Fibroblast of the conjunctiva (primary cell): ENCODE results near the gene GAS2L1.

ENCODE experiments used
- DNase-seq: peaks from one replicate; pipeline ENCODE4 v3.0.0-alpha.2; 2010; ENCODE audit warnings: low read depth

GAS2L1 gene

DNA sequence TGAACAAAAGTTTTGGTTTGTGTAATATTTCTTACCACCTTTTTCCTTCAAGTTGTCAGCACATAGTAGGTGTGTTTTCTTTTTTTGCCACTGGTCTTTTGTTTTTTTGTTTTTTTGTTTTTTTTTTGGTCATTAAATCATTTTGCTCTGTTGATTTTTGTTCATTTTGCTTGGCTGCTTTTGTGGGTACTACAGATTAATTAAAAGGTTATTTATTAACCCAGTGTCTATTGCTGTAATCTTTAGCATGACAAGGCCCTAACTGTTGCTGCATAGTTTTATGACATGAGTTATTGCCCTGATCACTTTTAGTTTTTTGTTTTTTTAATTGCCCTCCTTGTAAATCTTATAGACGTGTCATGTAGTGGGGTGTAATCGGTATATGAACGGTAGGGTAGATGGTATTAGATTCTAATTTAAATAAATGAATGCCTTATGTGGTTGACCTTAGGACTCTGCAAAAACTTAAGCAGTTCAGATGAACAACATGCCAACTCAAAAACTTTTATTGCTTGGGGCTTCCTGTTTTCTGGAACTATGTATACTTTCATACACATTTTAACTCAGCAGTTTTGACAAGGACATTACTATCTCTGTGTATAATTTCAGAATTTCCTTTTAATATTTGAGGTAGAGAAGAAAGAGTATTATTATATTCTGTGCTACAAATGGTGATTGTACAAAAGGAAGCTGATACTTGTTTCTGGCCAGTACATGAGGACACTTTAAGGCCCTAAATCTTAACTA is 30.5 kb upstream of the GAS2L1 start:
- no peak for DNase-seq

DNA sequence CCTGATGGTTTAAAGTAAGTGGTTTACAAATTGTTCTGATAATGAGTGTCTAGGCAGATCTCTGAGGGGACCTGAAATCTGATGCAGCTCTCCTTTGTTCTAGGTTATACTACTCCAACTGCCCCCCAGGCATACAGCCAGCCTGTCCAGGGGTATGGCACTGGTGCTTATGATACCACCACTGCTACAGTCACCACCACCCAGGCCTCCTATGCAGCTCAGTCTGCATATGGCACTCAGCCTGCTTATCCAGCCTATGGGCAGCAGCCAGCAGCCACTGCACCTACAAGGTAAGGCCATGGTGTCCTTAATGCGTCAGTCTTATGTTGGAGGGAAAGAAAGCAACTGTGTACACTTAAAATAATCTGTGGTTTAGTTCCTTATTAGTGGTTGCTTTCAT is 28.5 kb upstream of the GAS2L1 start:
- no peak for DNase-seq

DNA sequence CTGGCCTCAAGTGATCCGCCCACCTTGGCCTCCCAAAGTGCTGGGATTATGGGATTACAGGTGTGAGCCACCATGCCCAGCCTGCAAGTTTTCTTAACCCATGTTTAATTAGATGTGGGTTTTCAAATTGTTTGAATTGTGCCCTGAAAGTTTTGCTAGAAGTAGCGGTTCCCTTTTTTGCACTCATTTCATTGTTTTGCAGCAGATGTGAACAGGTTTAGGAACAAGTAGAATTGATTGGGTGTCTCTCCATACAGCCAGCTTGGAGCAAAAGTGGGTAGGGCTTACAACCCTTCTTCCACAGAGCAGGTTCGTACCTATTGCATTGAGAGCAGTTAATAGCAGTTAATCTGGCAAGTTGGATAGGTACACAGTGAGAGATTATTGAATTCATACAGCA is 22.3 kb upstream of the GAS2L1 start:
- DNase-seq, result no peak

DNA sequence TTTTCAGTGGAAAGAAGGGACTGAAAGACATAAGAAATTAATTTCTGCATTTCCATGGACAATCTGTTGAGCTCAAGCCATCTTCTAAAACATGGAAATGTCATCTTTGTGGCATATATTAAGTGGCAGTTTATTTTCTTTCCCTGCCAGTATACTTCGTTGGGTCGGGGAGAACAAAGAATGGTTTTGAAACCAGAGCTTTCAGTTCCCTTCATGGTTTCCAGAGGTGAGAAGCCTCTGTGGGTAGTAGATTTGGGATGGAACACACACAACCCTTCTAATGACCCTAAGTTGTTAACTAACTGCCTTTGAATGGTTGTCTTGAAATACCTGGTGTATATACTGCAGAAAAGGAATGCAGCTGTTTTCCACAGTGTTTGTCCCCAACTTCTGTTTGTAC is 17.6 kb upstream of the GAS2L1 start:
- DNase-seq, result no peak

DNA sequence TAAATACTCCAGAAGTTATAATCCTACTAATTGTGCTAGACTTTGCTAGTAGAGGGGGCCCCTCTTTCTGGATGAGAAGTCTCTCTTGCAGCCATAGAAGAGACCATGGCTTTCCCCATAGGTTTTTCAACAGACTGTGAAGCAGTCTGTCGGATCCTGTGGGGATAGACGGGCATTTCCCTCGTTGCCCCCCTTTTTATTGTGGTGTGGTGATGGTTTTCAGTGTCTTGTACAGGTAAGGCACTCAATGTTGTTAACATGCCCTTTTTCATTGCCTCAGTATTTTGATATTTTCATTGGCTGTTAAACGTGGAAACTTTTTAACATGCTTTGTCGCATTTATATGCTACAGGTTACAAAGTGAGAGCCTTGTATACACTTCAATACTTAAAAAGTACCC is 16.4 kb upstream of the GAS2L1 start:
- no peak for DNase-seq

DNA sequence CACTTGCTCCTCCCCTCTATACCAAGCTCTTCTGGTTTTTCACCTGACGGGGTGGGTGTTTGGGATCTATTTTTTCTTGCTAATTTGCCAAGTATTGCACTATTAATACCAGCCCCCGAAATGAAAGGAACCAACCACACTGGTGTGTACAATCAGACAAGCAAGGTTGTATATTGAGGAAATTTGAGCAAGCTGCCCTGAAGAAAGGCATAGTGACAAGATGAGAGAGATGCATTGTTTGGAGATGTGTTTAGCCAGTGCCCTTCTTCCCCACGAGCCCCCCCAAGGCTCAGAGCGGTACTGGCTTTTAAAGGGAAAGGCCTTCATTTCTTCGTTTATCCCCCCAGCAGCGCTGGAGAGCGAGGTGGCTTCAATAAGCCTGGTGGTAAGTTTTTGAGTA is 15.2 kb upstream of the GAS2L1 start:
- no peak for DNase-seq

DNA sequence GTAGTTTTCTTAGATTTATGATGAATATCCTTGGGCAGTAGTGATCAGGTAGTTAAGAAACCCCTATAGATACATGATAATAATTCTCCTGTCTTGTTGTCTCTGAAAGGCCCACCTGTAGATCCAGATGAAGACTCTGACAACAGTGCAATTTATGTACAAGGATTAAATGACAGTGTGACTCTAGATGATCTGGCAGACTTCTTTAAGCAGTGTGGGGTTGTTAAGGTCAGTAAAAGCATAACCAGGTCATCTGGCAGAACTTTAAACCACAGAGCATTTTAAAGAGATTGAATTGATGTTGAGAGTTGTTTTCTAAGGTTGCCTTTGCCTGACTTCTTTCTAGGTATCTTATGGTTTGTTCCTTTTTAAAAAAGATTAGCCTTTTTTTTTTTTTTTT is 14.1 kb upstream of the GAS2L1 start:
- no peak for DNase-seq

DNA sequence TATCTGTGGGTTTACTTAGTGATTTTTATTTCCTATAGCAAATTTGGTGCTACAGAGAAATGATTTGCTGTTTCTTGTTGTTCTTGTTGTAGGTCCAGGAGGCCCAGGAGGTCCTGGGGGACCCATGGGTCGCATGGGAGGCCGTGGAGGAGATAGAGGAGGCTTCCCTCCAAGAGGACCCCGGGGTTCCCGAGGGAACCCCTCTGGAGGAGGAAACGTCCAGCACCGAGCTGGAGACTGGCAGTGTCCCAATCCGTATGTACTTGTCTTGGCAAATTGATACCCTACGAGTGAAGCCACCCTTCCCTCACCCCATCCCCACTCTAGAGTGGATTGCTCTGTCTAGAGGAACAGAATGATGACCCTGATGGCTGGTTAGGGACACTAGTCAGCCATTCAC is 7.8 kb upstream of the GAS2L1 start:
- no peak for DNase-seq

DNA sequence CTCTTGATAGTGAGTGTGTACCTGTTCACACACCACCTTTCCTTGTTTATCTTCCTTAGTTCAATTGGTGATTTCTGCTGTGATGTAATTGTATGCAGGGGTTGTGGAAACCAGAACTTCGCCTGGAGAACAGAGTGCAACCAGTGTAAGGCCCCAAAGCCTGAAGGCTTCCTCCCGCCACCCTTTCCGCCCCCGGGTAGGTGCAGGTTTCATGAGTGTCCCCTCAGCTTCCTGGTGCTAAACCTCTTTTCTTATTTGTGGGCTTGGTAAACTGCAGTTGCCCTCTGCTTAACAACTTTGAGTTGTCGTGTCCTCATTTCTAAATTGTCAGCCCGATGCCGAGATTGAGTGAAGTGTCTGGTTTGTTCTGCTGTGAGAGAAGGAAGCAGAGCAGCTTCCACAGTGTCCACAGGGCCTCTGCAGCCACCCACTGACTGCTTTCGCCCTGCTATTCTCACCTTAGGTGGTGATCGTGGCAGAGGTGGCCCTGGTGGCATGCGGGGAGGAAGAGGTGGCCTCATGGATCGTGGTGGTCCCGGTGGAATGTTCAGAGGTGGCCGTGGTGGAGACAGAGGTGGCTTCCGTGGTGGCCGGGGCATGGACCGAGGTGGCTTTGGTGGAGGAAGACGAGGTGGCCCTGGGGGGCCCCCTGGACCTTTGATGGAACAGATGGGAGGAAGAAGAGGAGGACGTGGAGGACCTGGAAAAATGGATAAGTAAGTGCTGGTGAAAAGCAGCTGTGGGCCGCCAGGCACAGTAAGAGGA is 7.1 kb upstream of the GAS2L1 start:
- DNase-seq, result no peak

DNA sequence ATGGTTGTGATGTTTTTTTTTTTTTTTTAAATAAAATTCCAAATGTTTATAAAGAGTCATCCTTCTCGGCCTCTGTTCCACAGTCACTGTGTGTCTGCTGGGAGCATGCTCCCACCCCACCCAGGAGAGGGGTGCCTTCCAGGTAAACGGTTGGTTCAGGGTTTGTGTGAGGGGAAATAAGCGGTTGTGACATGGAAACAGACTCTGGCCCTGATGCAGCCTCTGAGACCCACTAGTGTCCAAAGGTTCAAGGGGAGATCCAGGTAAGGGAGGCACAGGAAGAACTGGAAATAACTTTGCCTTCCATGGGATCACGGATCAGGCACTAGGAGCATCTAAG is 6.0 kb upstream of the GAS2L1 start:
- no peak for DNase-seq

DNA sequence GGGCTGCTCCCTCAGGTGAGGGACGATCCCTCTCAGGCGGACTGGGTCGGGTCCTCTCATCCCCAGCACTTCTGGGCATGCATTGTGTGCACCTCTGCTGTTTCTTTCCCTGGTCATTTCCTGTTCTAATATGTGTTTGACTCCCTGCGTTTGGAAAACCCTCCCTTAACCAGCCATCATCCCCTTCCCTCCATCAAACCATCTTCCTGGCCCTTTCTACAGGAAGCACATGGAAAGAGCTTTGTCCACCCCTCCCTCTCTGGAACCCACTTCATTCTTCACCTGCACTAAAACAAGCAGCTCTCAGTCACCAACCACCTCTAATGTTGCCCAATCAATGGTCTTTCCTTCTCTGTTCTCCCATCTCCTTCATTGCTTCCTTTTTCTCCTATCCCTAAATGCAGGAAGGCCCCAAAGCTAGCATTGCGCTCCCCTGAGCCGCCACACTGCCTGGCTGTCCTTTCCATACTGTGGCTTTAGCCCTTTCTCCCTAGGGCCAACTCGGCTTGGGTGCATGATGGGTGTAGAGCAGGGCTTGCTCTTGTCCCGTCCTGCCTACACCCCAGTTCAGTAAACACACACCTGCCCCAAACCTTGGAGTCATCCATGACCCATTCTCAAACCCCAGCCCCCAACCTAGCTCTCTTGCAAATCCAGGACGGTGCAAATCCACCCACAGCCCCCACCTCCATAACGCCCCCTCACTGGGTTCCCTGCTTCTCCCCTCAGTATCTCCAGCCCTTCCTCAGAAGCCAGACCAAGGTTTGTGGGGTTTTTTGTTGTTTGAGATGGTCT is 5.4 kb upstream of the GAS2L1 start:
- DNase-seq, result no peak

DNA sequence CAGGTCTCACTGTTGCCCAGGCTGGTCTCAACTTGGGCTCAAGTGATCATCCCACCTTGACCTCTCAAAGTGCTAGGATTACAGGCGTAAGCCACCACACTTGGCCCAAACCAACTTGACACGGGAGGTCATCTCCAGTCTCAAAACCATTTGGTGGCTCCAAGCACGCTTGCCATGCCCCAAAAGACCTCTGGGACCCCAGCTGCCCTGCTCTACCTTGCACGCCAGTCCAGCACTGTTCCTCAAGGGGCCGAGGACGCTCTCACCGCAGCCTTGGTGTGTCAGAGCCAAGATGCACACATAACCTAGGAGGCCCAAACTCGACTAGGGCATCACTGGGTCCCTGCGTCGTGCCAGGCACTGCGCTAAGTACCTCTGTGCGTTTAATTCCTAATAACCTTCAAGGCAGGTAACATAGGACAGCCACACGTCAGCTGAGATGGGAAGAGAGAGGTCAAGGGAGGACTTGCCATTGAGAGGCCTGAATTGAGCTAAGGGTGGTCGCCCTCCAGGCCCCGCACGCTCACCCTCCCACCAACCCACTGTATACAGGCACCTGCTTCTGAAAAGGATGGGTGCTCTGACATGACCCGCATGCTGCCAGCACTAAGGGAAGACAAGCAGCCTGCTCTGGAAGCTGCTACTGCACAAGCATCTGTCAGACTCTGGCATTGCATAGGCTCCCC is 4.6 kb upstream of the GAS2L1 start:
- DNase-seq, result no peak

DNA sequence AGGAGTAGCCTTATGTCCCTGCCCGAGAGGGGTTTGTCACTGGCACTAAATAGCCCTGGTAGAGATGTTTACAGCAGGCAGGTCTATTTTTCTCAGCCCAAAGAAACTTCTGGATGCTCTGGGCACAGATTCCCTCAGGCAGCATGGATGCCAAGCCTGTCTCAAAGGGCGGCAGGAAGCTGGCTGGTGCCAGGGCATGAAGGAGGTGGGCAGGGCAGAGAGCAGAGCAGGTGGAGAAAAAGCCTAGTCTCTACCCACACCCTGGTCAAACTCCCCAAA is 4.1 kb upstream of the GAS2L1 start:
- DNase-seq, result no peak

DNA sequence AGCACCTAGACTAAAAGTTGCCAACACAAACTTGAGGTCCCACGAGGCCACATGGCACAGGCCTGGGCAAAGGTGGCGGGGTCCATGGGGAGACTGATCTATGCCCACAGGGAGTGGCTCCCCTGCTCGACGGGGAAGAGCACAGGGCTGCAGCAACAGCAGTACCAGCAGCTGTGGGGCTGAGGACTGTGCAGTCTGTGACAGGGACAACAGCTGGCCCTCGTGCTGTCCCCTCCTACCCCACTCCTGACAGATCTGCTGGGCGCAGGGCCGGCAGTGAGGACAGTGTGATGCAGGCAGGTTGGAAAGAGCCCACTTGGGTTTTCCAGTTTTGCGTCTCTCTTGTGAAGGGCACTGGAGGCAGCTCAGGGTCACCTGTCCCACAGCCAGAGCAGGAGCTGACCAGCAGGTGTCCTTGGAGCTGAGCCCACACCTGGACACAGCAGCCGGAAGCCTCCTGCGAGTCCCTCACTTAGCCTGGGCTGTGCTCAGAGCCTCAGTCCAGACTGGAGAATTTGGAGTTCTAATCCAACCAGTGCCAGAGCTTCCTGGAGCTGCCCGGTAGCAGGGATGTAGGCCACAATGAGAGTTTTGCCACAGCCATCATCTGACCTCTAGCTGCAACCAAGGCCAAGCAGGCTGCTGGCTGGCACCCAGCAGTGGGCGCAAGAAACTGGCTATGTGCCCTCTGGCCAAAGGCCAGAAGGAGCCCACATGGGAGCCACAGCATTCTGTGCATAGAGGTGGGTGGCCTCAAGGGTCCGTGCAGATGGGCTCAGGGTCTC is 3.6 kb upstream of the GAS2L1 start:
- DNase-seq, result no peak

DNA sequence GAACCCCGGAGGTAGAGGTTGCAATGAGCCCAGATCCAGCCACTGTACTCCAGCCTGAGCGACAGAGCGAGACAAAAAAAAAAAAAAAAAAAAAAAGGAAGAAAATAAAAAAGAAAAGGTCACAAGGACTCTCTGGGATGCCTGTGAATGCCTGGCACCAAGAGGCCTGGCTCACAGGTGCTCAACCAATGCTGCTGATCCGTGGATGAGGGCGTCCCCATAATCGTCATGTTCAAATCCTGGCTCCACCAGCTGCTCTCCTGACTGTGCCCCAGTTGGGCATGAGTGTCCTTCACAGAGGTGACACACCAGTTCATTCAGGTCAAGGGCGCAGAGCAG is 645 bp upstream of the GAS2L1 start:
- DNase-seq, result no peak

DNA sequence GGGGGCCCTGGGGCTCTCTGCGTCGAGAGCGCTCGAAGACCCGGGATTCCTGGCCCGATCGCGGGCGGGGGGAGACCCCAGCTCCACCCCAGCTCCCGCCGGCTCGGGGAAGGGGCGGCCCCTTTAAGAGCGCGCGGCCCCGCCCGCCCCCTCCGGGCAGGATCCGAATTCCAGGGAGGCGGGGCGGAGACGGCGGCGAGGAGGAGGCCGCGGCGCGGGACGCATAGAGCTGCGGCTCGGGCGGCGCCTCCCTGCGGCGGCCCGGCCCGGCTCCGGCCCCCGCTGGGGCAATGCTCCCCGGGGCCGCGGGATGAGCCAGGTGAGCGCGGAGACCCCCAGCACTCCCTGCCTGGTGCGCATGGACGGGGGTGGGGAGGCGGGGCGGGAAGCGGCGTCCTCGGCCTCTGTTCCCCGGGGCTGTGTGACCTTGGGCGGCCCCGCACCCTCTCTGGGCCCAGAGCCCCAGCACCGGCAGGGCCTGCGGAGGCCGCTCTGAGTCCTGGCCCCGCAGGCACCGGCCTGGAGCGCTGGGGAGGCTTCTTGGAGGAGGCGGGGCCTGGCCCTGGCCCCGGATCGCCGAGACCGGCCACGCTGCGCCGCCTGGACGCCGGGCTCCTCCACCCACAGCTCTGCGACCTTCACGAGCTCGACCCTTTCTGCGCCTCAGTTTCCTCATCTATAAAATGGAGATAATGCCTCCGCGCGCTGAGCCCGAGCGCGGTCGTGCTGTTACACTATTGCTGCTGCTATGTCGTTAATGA is 565 bp downstream of the GAS2L1 start:
- DNase-seq, result no peak

DNA sequence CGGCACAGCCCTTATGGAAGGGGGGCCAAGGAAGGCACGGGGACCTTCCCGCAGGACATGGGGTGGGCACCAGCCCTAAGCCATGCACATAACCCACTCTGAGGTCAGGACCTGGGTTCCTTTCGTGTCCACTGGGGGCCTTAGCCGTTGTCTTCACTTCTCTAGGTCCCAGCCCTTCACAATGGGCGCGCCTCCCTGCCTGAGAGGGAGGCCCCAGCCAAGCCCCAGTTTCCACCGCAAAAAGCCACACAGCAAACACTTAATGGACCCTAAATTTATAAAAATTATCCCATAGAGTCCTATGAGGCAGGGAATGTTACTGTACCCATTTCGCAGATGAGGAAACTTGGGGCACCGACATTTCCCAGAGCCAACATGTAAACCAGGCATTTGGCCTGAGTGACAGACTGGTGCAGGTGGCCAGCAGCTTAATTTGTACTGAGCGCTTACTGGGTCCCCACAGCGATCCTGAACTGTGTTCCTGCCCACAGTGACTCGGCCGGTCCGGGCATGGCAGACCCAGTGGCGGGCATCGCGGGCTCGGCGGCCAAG is 1.2 kb downstream of the GAS2L1 start:
- DNase-seq, result no peak

DNA sequence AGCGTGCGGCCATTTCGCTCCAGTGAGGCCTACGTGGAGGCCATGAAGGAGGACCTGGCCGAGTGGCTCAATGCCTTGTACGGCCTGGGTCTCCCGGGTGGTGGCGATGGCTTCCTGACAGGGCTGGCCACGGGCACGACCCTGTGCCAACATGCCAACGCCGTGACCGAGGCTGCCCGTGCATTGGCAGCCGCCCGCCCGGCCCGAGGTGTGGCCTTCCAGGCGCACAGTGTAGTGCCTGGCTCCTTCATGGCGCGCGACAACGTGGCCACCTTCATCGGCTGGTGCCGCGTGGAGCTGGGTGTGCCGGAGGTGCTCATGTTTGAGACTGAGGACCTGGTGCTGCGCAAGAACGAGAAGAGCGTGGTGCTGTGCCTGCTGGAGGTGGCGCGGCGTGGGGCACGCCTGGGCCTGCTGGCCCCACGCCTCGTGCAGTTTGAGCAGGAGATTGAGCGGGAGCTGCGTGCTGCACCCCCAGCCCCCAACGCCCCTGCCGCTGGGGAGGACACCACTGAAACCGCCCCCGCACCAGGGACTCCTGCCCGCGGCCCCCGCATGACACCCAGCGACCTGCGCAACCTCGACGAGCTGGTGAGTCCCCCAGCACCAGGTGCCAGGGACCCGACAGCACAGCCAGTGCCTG is 1.8 kb downstream of the GAS2L1 start:
- no peak for DNase-seq

DNA sequence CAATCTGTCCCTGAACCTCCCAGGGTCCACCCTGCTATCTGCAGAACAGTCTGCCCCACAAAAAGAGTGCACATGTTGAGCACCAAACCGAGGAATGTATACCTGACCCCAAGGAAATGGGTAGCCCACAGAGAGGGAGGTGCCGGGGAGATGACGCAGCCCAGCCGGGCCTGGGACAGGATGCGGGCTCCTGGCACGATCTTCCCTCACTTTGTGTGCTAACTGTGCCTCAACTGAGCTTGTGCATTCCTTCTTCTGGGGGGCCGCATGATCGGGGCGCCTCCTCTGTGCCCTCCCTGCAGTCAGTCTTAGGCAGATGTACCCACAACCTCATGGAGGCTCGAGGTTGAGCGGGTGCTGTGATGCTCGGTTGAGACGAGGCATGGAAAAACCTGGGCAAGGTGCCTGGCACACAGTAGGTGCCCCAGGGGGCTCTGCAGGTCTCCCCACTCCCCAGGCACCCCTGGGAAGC is 2.4 kb downstream of the GAS2L1 start:
- DNase-seq, result no peak

DNA sequence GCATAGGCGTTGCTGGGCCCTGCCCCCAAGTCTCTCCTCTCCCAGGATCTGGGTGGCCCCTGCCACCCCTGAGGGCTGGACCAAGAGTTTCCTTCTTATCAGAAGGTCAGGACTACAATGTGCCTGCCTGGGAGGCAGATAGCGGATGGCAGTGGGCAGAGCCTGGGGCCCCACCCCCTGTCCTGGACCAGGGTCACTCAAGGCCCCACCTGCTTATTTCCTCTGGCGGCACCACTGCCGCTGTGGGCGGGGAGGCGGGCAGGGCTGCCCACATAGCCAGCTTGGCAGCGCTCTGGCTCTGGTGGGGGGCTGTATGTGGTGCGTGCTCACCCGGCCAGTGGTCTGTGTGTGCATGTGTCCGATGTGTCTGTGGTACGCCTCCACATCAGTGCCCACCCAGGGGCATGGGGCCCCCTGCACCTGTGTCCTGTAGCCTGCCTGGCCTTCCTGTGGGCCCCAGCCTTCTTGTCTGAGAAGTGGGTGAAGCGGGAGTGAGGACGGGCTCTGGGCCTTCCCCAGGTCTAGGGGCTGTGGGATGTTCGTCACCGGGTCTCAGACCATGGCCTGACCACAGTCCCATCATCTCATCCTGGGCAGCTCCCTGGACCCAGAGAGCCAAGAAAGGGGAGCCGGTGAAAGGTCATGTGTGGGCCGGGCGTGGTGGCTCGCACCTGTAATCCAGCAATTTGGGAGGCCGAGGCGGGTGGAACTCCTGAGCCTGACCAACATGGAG is 3.0 kb downstream of the GAS2L1 start:
- no peak for DNase-seq
